NCI-H2081 (cell line): ENCODE data around the gene APOC3.

Source experiments
- DNase-seq, 2 experiments: peaks; one replicate each; lab custom pipeline; 2025; lab: John Stamatoyannopoulos, UW

The APOC3 gene

DNA sequence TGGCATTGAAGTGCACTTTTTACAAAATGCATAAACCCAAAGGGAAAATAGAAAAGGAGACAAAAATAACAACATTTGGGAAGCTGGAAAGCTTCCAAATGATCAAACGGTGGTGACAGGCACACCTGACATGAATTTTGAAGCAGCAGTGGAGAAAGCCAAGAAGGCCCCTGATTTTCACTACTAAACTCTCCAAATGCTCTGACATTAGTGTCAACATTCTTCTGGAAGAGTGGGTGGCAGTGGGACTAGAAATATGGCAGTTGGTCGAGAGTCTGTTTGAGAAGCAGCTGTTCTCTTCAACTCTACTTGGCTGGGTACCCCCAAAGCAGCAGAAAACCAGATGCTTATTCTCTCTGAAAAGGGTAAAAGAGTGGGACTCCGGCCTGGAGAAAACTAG, 25.7 kb upstream of the APOC3 start:
- no peak for DNase-seq

DNA sequence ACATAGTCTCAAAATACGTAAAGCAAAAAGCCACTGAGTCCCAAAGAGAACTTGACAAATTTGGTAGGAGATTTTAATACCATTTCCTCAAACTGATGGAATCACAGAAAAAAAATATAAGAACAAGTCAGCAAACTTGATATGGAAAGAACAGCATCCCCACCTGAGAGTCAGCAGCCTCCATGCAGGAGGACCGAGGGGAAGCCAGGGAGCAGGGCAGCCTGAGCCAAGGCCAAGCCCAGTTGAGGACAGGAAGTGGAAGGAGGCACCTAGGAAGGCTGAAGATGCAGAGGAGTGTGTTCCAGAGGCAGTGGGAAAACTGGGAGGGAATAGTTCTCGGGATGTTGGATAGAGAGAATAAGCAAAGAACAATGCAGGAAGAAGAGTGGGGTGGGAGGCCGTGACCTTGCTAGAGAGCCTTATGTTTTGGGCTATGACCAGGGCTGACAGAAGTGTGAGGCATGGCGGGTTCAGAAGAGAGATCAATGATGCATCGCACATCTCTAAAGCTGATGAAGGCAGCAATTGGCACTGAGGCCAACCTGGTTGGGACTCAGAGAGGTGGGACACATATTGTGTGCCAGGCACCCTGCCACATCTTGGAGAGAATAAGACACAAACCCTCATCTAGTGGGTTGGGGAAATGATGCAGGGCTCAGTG, 22.0 kb upstream of the APOC3 start:
- DNase-seq, result no peak

DNA sequence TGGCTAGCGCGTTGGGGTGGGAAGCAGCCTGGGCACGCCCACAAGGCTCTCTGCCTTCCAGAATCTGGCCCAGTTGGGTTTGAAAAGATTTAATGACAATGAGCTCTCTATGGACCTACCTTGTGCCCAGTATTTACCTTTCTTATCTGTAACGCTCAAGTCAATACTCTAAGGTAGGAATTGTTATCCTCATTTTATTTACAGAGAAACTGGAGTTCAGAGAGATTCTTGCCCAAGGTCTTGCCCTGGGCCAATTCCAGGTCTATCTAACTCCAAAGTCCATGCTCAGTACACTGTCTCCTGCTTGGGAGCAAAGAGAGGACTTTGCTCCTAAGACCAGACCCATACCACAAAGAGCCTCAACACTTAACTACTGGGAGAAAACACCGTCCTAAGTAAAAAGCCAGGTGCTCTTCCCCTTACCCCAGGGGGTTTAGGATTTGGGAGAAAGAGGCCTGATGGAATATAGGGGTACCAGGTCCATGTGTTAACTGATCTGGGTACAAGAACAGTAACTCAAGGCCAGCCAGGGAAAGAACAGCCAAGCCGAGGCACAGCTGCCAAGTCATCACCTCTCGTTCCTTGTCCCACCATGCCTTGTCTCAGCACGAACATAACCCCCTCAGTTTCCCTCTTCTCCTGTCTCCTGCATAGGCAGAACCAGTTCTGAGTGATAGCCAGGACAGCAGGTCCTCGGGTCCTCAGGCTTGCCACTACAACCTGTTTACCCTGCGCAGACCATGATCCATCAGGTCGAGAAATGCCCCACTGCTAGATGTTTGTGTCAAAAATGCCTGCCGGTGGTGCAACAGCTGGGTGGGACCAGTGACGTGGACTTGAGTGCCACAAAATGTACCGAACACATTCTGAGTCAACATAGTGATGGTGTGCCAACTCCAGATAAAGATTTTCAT, 21.2 kb upstream of the APOC3 start:
- no peak for DNase-seq

DNA sequence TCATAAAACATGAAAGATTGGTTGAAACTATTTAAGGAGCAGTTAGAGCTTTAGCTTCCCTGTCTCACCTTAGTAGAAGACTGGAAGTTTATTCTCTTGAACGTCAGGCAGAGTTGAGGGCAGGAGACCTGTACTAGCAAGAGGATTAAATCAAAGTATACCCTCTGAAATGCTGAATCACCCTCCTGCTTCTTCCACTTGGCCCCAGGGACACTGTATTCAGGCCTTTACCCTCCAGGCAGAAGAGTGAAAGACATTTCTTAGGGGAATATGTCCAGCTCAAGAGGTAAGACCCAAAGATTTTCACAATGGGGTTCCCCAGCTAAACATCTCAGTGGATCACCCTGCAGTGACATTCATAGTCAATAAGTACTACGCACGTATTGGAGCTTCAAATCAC, 18.5 kb upstream of the APOC3 start:
- DNase-seq, result no peak

DNA sequence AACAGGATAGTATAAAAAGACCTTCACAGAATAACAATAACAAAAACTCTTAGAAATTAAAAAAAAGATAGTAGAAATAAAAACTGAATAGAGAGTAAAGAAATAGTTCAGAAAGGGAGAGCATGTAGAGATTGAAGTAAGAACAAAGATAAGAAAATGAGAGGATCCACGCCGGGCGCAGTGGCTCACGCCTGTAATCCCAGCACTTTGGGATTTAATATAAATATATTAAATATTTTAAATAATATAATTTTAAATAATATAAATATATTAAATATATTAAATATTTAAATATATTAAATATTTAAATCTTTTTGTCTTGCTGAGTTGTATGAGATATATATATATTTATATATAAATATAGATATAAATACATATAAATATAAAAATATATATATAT, 17.6 kb upstream of the APOC3 start:
- DNase-seq, result no peak

DNA sequence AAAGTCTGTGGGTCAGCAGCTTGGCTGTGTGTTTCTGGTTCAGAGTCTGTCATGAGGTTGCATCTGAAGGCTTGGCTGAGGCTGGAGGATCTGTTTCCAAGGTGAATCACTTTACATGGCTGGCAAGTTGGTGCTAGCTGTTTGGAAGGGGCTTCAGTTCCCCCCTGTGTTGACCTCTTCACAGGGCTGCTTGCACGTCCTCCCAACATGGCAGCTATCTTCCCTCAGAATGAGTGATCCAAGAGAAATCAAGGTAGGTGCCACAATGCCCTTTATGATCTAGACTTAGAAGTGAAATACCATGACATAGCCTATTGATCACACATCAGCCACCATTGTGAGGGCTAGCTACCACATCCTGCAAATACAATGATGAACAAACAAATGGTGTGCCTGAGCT, 16.5 kb upstream of the APOC3 start:
- no peak for DNase-seq

DNA sequence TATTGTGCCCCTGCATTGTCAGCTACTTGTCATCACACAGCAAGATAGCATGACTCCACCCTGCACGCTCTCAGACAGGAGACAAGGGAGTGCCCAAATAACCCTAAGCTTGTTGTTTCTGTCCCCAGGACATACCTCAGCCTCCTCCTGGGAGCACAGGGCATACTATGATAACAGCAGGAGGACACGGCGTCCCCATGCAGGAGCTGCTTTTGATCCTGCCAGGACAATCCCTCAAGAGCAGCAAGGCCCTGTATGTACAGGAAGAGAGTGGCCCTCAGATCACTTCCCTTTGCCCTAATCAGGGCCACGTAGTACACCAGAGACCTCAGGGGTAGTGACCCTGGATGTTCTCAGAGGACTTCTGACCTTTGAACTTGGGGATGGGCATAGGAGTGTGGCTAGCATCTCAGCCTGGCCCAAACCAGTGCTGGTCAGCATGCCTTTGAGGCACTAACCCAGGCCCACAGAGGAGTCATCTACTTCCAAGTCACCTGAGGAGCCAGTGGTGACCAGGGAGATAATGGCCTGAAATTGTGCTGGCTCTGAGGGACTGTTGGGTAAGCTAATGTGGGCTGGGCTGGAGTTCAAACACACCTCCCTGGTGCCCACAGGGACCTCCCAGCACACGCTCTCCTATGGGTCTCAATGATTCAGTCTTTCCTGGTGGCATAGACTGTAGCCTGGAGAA, 15.8 kb upstream of the APOC3 start:
- no peak for DNase-seq

DNA sequence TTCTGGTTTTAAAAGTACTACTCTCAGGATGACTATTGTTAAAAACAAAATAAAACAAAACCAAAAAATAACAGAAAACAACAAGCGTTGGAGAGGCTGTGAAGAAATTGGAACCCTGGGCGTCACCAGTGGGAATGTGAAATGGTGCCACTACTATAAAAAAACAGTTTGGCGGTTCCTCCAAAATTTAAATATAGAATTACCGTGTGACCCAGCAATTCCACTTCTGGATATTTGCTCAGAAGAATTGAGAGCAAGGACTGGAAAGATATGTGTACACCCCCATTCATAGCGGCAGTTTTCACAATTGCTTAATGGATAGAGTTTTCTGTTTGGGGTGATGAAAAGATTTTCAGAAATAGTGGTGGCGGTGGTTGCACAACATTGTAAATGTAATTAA, 15.2 kb upstream of the APOC3 start:
- no peak for DNase-seq

DNA sequence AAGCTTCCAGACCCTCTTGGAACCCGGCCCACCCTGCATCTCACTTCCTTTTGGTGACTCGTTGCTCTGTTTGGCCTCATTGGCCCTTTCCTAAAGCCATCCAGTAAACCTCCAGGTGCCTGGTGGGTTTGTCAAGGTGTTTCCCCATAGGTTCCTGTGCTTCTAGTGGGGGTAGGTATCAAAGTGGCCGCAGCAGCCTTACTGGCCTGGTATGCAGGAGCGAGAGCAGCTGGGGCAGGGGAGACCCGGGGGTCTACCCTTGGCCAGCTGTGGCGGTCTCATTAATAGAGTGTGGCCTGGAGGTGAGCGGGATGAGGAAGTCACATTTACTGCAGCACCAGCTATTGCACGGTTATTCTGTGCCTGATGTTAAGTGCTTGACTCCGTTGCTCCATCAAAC, 10.7 kb upstream of the APOC3 start:
- no peak for DNase-seq

DNA sequence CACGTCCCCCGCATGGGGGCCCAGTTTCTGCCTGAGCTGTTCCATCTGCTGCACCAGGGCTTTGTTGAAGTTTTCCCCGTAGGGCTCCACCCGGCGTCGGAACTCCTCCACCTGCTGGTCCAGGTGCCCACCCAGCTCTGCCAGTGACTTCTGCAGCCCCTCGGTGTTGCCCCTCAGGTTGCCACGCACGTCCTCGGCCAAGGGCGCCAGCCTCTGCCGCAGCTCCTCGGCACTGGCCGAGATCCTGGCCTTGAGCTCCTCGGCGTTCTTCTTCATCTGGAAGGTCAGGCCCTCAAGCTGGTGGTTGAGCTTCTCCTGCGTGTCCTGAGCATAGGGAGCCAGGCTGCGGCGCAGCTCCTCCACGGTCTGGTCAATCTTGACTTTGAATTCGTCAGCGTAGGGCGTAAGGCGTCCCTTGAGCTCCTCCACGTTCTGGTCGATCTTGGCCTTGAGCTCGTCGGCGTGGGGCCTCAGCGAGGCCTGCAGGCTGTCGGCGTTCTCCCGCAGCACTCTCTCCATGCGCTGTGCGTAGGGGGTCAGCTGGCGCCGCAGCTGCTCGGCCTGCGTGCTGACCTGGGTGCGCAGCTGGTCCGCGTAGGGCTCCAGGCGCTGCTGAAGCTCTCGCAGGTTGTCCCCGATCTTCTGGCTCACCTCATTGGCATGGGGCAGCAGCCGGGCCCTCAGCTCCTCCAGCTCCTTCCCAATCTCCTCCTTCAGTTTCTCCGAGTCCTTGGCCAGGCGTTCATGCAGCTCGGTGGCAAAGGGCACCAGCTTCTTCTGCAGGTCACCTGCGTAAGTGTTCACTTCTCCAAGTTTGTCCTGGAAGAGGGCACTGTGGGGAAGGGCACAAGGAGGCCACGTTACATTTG, 8.4 kb upstream of the APOC3 start:
- DNase-seq, result no peak

DNA sequence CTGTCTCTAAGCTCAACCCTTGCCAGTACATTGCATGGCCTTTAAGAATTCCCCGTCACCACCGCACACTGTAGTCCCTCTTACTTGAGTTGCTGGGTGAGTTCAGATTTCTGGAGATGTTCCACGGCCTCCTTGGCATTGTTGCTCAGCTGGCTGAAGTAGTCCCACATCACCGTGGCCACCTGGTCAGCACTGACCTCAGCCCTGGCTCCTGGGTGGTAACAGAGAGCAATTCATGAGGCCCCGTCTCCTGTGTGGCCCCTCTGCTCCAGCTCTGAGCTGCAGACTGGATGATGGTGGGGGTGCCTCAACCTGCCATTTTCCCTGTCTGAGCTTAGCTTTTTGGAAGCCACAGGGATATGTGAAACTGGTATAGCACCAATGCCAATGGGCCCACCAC, 7.1 kb upstream of the APOC3 start:
- DNase-seq, result no peak

DNA sequence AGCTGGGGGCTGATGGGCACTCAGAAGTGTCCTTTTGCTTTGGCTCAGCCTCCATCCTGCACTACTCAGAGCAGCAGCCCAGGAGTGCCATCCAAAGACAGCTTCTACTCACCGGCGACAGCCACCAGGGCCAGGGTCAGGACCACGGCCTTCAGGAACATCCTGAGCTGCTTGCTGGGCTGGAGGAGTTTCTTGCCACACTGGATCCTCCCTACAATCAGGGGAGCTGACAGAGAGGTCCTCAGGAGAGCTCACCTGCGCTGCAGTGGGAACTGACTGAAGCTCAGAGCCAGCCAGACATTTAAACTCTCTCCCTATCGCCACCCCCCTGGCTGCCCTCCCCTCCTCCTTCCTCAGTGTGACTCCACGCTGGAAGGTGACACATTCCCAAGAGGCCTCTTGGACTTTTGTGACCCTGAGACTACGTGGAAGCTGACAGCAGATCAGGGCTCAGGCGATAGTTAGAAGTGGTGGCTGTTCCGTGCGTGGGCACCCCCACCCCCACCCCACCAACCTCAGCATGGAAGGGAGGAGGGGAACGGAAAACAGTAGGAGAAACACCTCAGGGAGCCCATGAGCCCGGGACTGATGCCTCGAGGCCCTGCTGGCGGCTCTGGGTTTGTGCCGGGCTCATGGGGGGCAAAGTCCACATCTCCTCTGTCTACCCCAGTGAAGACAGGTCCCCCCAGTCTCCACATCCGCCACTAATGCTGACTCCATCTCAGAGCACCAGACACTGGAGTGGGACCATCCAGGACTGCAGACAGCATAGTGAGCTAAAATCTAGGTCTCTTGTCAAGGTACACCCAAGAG, 6.5 kb upstream of the APOC3 start, which contains the start of gene APOA4:
Gene APOA4, minus strand, starts transcription at position 274 of the 813 bp plus-strand sequence. Its CDS starts 113 bp downstream, at position 161.
- no peak for DNase-seq

DNA sequence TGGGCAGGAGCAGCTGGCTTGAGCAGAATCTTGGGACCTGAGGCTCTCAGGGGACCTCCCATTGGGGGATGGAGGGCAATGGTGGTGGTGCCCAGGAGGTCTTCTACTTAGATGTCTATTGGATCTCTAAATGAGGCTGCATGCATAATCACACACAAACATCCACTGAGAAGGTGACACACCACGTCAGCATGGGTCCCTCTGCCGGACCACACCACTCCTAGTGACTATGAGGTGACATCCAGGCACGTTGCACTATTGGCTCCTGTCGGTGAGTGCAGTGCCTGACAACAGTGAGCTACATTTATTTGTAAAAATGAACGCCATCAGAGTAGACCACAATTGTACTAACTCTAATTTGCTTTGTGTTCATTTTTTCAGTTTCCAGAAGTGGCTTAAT, 4.3 kb upstream of the APOC3 start:
- no peak for DNase-seq

DNA sequence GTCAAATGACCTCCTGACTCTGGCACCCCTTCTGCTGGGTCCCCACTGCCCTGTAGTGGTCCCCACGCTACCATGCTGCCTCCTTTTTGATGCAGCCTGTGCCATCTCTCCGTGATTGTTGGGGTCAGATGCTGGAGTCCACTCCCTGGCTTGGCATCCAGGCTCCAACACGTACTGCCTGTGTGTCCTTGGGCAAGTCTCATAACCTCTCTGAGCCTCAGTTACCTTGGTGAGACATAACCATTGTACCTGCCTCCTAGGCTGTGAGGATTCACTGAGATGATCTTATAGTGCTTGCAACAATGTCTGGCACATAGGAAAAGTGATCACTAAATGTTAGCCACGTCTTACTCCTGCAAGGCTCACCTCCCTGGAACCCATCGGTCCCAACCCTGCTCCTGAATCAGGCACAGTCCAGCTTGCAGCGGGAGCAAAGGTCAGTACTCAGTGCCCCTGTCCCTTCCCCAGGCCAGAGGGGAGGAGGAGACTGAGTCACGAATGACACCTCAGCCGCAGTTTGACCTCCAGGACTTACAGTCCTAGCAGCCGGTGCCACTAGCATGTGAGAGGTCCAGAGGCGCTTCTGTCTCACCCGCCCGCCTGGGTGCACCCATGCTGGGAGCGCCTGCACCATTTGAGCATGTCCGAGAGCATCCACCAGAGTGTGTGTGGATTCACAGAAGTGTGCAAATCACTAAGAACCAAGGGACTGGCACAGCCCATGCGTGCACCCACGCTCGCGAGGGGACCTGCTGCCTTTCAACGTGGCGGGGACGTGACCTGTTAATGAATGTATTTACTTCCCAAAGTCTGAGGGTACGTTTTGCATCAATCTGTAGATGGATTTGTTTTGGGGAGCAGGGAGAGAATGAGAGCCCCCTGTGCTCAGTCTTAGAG, 3.6 kb upstream of the APOC3 start:
- no peak for DNase-seq

DNA sequence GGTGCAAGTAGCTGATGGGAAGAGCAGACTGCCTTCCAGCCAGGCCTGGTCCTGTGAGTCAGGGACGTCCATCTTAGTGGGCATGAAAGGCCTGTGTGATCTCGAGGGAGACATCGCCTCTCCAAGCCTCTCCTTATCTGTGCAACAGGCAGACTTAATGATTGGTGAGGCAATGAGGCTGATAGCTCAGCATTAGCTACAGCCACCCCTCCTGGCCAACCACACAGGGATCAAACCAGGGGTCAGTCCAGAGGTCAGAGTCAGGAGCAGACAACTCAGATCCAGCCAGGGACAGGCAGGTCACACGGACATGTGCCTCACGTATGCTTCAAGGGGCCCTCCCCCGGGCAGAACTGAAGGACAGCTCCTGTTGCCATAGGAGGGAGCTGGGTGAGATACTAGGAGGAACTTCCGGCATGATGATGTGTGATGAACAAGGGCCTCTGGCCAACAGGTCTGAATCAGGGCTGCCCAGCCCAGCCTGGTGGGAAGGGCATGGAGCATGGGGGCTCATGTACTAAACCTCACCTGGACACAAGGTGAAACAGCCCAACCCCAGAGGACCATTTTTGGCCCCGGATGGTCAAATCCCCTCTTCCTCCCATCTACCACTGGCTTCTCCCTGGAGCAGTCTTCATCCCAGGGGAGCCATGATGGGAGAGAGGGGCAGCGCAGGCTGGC, 2.8 kb upstream of the APOC3 start:
- DNase-seq, result no peak

DNA sequence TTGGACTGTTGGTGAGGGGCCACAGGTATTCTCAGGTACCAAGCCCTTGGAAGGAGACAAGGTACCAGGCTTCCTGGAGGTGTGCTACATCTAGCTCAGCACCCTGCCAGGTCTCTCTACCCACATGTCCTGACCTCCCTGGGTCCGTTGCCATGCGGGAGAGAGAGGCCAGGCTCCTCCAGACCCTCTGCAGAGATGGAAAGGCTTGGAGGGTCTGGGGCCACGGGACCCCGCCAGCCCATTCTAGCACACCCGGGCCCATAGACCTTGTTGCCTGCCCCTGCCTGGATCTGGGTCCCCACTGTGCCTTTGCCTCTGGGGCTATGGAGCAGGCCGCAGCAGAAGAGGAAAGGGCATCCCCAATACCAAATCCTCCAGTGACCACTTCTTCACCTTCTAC, 2.2 kb upstream of the APOC3 start:
- DNase-seq, result no peak

DNA sequence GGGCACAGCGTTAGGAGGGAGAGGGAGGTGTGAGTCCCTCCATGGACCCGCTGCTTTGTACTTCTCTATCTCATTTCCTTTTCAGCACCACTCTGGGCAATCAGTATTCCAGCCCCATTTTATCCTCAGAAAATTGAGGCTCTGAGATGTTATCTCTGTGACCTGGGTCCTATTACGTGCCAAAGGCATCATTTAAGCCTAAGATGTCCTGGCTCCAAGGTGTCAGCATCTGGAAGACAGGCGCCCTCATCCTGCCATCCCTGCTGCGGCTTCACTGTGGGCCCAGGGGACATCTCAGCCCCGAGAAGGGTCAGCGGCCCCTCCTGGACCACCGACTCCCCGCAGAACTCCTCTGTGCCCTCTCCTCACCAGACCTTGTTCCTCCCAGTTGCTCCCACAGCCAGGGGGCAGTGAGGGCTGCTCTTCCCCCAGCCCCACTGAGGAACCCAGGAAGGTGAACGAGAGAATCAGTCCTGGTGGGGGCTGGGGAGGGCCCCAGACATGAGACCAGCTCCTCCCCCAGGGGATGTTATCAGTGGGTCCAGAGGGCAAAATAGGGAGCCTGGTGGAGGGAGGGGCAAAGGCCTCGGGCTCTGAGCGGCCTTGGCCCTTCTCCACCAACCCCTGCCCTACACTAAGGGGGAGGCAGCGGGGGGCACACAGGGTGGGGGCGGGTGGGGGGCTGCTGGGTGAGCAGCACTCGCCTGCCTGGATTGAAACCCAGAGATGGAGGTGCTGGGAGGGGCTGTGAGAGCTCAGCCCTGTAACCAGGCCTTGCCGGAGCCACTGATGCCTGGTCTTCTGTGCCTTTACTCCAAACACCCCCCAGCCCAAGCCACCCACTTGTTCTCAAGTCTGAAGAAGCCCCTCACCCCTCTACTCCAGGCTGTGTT, 829 bp upstream of the APOC3 start:
- no peak for DNase-seq

DNA sequence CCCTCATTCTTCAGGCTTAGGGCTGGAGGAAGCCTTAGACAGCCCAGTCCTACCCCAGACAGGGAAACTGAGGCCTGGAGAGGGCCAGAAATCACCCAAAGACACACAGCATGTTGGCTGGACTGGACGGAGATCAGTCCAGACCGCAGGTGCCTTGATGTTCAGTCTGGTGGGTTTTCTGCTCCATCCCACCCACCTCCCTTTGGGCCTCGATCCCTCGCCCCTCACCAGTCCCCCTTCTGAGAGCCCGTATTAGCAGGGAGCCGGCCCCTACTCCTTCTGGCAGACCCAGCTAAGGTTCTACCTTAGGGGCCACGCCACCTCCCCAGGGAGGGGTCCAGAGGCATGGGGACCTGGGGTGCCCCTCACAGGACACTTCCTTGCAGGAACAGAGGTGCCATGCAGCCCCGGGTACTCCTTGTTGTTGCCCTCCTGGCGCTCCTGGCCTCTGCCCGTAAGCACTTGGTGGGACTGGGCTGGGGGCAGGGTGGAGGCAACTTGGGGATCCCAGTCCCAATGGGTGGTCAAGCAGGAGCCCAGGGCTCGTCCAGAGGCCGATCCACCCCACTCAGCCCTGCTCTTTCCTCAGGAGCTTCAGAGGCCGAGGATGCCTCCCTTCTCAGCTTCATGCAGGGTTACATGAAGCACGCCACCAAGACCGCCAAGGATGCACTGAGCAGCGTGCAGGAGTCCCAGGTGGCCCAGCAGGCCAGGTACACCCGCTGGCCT, 641 bp downstream of the APOC3 start:
- DNase-seq, result no peak
